ENCODE measurements around the gene POM121C.
"Not testable (repeated sequence)": the region's sequence is repeated elsewhere in the genome, so short reads cannot be mapped to it uniquely, and the experiment has no call there.

Gene POM121C

GRCh38 chr7:75393194-75393593 lies 92.9 kb downstream of the POM121C start:
- DNase-seq (ENCODE audit: low read depth in 2 of 2): not testable (repeated sequence)

GRCh38 chr7:75374519-75375317 lies 111.4 kb downstream of the POM121C start:
- DNase-seq (ENCODE audit: low read depth in 2 of 2): not testable (repeated sequence)

DNA sequence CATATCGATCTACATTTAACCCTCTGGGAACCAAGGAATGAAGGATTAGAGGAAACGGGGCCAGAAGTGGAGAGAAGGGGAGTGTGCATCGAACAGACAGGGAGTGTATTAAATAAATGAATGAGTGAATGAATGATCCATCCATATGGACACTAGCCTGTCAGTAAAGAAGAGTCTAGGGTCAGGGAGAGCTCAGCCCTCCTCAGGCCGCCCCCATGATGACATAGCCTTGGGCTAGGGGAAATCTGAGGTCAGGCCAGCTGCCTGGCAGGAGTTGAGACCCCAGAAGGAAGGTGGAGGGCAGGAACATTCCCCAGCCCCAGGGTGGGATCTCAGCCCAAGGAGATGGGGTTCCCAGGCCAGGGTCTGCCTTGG lies 112.0 kb downstream of the POM121C start:
- DNase-seq (ENCODE audit: low read depth in 2 of 2): not testable (repeated sequence)

- not testable (repeated sequence) for DNase-seq (ENCODE audit: low read depth in 2 of 2)
These were observed 118.8 kb downstream of the POM121C start for GRCh38 chr7:75367313-75367712.

Data from stimulated activated CD8-positive, alpha-beta memory T cell treated with anti-CD3 and anti-CD28 coated beads, Interleukin-7, amount 100 ng/mL, for 1 hour (primary cell).